KOPT-K1 (cell line): ENCODE results near the gene LGALS13.

Source experiments
- H3K27ac ChIP-seq: fragments of 200-600 bp; sonication (generic); 2 replicates; pipeline ENCODE4 v1.5.1; 2016; ENCODE audit warnings: antibody characterized with exemption, mild to moderate bottlenecking, low read depth, low read length; ENCODE audit not compliant: poor library complexity, severe bottlenecking
- H3K36me3 ChIP-seq: fragments of 200-600 bp; sonication (generic); 2 replicates; pipeline ENCODE4 v1.5.1; 2017; ENCODE audit warnings: antibody characterized with exemption, mild to moderate bottlenecking, low read length, moderate library complexity; ENCODE audit not compliant: insufficient read depth
- H3K9me3 ChIP-seq: fragments of 200-600 bp; sonication (generic); 2 replicates; pipeline ENCODE4 v1.5.1; 2017; ENCODE audit warnings: antibody characterized with exemption, low read length, mild to moderate bottlenecking; ENCODE audit not compliant: insufficient read depth, poor library complexity, severe bottlenecking

LGALS13 gene

GRCh38 chr19:39602224-39602623 is at the start of gene LGALS13:
Gene LGALS13, plus strand, starts transcription at chr19:39602524. Its CDS starts 45 bp downstream, at chr19:39602569.
- Histone ChIP-seq H3K27ac (no peak within 1 kb of the TSS), H3K36me3 (no peaks in the 10 kb centered on the region), H3K9me3 (no peaks in the 10 kb centered on the region)

GRCh38 chr19:39553082-39553652 is 49.2 kb upstream of the LGALS13 start:
- H3K36me3 ChIP-seq: no peaks in the 10 kb centered on the region
- H3K9me3 ChIP-seq: no peaks in the 10 kb centered on the region
- H3K27ac ChIP-seq: no peak overlapping the region

GRCh38 chr19:39554701-39555311 is 47.5 kb upstream of the LGALS13 start:
- no peak overlapping the region for H3K27ac ChIP-seq
- no peaks in the 10 kb centered on the region for H3K9me3 ChIP-seq
- no peaks in the 10 kb centered on the region for H3K36me3 ChIP-seq

GRCh38 chr19:39555883-39556282 is 46.4 kb upstream of the LGALS13 start:
- Histone ChIP-seq H3K36me3 (no peaks in the 10 kb centered on the region), H3K9me3 (no peaks in the 10 kb centered on the region), H3K27ac (no peak overlapping the region)

GRCh38 chr19:39557811-39558623 is 44.3 kb upstream of the LGALS13 start:
- H3K9me3 ChIP-seq: no peaks in the 10 kb centered on the region
- peak overlapping the region; percentile 29 for H3K27ac ChIP-seq

GRCh38 chr19:39558624-39559117 is 43.7 kb upstream of the LGALS13 start:
- no peaks in the 10 kb centered on the region for H3K9me3 ChIP-seq
- H3K27ac ChIP-seq: no peak overlapping the region
- no peaks in the 10 kb centered on the region for H3K36me3 ChIP-seq

More at GRCh38 chr19:39557811-39558623, 44.3 kb upstream of the LGALS13 start:
- no peaks in the 10 kb centered on the region for H3K36me3 ChIP-seq

- Histone ChIP-seq H3K9me3 (no peaks in the 10 kb centered on the region), H3K36me3 (no peaks in the 10 kb centered on the region), H3K27ac (no peak overlapping the region)
Measured at GRCh38 chr19:39563408-39563807, 38.9 kb upstream of the LGALS13 start.

- Histone ChIP-seq H3K36me3 (no peaks in the 10 kb centered on the region), H3K27ac (no peak overlapping the region), H3K9me3 (no peaks in the 10 kb centered on the region)
Measured at GRCh38 chr19:39566064-39566463, 36.3 kb upstream of the LGALS13 start.

GRCh38 chr19:39568604-39569003 is 33.7 kb upstream of the LGALS13 start:
- H3K27ac ChIP-seq: no peak overlapping the region
- H3K36me3 ChIP-seq: no peaks in the 10 kb centered on the region
- H3K9me3 ChIP-seq: no peaks in the 10 kb centered on the region

GRCh38 chr19:39582442-39582841 is 19.9 kb upstream of the LGALS13 start:
- no peaks in the 10 kb centered on the region for H3K36me3 ChIP-seq
- H3K27ac ChIP-seq: no peak overlapping the region
- no peaks in the 10 kb centered on the region for H3K9me3 ChIP-seq

GRCh38 chr19:39582891-39583625 is 19.3 kb upstream of the LGALS13 start:
- Histone ChIP-seq H3K9me3 (no peaks in the 10 kb centered on the region), H3K27ac (no peak overlapping the region), H3K36me3 (no peaks in the 10 kb centered on the region)

- H3K9me3 ChIP-seq: no peaks in the 10 kb centered on the region
- H3K27ac ChIP-seq: no peak overlapping the region
- no peaks in the 10 kb centered on the region for H3K36me3 ChIP-seq
Measured at GRCh38 chr19:39587496-39587895, 14.8 kb upstream of the LGALS13 start.

- H3K9me3 ChIP-seq: no peaks in the 10 kb centered on the region
- H3K36me3 ChIP-seq: no peaks in the 10 kb centered on the region
- H3K27ac ChIP-seq: no peak overlapping the region
Measured at GRCh38 chr19:39588066-39588465, 14.3 kb upstream of the LGALS13 start.

- H3K9me3 ChIP-seq: no peaks in the 10 kb centered on the region
- no peak overlapping the region for H3K27ac ChIP-seq
- H3K36me3 ChIP-seq: no peaks in the 10 kb centered on the region
Measured at GRCh38 chr19:39590265-39590664, 12.1 kb upstream of the LGALS13 start.

GRCh38 chr19:39592381-39592780 is 9.9 kb upstream of the LGALS13 start:
- Histone ChIP-seq H3K27ac (no peak overlapping the region), H3K9me3 (no peaks in the 10 kb centered on the region), H3K36me3 (no peaks in the 10 kb centered on the region)
